Measurements from ENCODE around the gene MNS1. TPM values are rescaled to one million over a fixed set of nuclear protein-coding genes. Genes with fewer than 3 reads are reported as not detected.

Gene MNS1
- total and polyA plus RNA-seq, 2 donors (not counting 1 experiment from before 2014, with no cell fraction given), result 1.8 to 3.9 TPM

DNA sequence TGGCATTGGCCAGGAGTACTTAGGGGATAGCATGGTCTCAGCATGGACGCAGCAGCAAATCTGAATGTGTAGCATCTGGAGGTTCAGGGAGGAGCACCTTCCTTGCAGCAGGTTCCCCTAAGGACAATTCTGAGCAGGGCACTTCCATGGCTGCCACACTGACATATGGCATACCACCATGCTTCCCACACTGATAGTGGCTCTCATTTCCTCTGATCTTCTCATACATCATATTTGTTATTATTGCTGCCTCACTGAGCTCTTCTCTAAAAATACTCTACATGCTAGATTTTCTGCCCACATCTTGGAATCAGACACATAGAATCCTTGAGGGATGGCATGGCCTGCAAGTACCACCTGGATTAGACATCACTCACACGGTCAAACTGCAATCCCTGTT is 7.3 kb upstream of the MNS1 start:
- H3K36me3 ChIP-seq (ENCODE audit: control insufficient read depth, insufficient read depth, low read length), result no peaks in the 10 kb centered on the region
- no peak overlapping the region for H3K4me2 ChIP-seq (ENCODE audit: extremely low read depth, insufficient read depth, low read length)
- H3K4me3 ChIP-seq (replicated peaks in 1 of 4; ENCODE audit: control extremely low read depth in 1 of 4, insufficient read depth in 1 of 4, low read depth in 3 of 4, low read length in 4 of 4), result no peak overlapping the region
- H3K9ac ChIP-seq (ENCODE audit: insufficient read depth, low read length), result no peak overlapping the region
- TF ChIP-seq EZH2 (IDR thresholded peaks at IDR 0.05; ENCODE audit: low read length, missing control alignments), result no peak
- TF ChIP-seq, protein P1, sequence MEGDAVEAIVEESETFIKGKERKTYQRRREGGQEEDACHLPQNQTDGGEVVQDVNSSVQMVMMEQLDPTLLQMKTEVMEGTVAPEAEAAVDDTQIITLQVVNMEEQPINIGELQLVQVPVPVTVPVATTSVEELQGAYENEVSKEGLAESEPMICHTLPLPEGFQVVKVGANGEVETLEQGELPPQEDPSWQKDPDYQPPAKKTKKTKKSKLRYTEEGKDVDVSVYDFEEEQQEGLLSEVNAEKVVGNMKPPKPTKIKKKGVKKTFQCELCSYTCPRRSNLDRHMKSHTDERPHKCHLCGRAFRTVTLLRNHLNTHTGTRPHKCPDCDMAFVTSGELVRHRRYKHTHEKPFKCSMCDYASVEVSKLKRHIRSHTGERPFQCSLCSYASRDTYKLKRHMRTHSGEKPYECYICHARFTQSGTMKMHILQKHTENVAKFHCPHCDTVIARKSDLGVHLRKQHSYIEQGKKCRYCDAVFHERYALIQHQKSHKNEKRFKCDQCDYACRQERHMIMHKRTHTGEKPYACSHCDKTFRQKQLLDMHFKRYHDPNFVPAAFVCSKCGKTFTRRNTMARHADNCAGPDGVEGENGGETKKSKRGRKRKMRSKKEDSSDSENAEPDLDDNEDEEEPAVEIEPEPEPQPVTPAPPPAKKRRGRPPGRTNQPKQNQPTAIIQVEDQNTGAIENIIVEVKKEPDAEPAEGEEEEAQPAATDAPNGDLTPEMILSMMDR (conservative IDR thresholded peaks at IDR 0.05 in 1 of 2, IDR thresholded peaks at IDR 0.05 in 1 of 2; ENCODE audit: low read depth in 1 of 2, low read length in 2 of 2), result no peak
- H3K79me2 ChIP-seq (ENCODE audit: control insufficient read depth, insufficient read depth, low read length), result no peaks in the 10 kb centered on the region
- no peaks in the 10 kb centered on the region for H3K27me3 ChIP-seq (ENCODE audit: control insufficient read depth, insufficient read depth, low read length)
- H3K9me3 ChIP-seq (ENCODE audit: control insufficient read depth, insufficient read depth, low read depth, low read length), result no peaks in the 10 kb centered on the region
- DNase-seq (ENCODE audit: low read depth in 2 of 2), result no peak
- H3K27ac ChIP-seq (ENCODE audit: insufficient read depth, low read length), result no peak overlapping the region
- H2AFZ ChIP-seq (ENCODE audit: low read length), result no peak overlapping the region
- peaks cover 3% of the 10 kb centered on the region for H3K4me1 ChIP-seq (ENCODE audit: control insufficient read depth, extremely low read depth, insufficient read depth, low read length)
- H4K20me1 ChIP-seq (ENCODE audit: control insufficient read depth, extremely low read depth, insufficient read depth, low read length), result no peaks in the 10 kb centered on the region

DNA sequence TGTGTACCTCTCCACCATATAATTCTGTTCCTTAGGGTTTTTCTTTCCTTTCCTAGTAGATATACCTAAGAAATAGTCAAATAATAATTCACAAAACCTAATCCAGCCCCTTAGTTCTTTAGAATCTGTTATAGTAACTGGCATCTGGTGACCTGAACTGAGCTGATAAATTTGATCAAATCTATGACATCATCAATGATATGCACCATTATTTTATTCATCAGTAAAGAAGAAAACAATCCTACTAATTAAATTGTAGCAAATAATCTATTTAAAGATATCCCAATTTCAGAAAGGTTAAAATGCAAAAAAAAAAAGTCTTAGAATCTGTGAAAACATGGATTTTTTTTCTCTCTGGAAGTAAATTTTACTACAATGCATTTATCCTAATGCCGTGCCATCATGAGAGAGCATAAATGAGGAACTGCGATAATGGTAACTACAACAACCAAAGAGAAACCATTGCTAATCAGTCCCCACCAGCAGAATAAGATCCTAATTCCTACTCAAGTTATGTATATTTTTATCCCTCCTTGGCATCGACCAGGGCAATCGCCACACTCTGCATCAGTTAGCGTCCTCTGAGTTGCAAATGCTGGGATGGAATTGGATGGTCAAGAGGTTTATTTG is 6.6 kb upstream of the MNS1 start:
- Histone ChIP-seq H3K79me2 (ENCODE audit: control insufficient read depth, insufficient read depth, low read length) (no peaks in the 10 kb centered on the region), H3K9ac (ENCODE audit: insufficient read depth, low read length) (no peak overlapping the region), H3K36me3 (ENCODE audit: control insufficient read depth, insufficient read depth, low read length) (no peaks in the 10 kb centered on the region), H3K4me3 (replicated peaks in 1 of 4; ENCODE audit: control extremely low read depth in 1 of 4, insufficient read depth in 1 of 4, low read depth in 3 of 4, low read length in 4 of 4) (no peak overlapping the region), H3K27ac (ENCODE audit: insufficient read depth, low read length) (no peak overlapping the region), H2AFZ (ENCODE audit: low read length) (no peak overlapping the region), H3K27me3 (ENCODE audit: control insufficient read depth, insufficient read depth, low read length) (no peaks in the 10 kb centered on the region), H3K4me2 (ENCODE audit: extremely low read depth, insufficient read depth, low read length) (no peak overlapping the region), H4K20me1 (ENCODE audit: control insufficient read depth, extremely low read depth, insufficient read depth, low read length) (no peaks in the 10 kb centered on the region), H3K4me1 (ENCODE audit: control insufficient read depth, extremely low read depth, insufficient read depth, low read length) (peaks cover 3% of the 10 kb centered on the region), H3K9me3 (ENCODE audit: control insufficient read depth, insufficient read depth, low read depth, low read length) (no peaks in the 10 kb centered on the region)
- no peak for DNase-seq (ENCODE audit: low read depth in 2 of 2)
- TF ChIP-seq, protein P1 (conservative IDR thresholded peaks at IDR 0.05 in 1 of 2, IDR thresholded peaks at IDR 0.05 in 1 of 2; ENCODE audit: low read depth in 1 of 2, low read length in 2 of 2), result no peak
- no peak for TF ChIP-seq EZH2 (IDR thresholded peaks at IDR 0.05; ENCODE audit: low read length, missing control alignments)

DNA sequence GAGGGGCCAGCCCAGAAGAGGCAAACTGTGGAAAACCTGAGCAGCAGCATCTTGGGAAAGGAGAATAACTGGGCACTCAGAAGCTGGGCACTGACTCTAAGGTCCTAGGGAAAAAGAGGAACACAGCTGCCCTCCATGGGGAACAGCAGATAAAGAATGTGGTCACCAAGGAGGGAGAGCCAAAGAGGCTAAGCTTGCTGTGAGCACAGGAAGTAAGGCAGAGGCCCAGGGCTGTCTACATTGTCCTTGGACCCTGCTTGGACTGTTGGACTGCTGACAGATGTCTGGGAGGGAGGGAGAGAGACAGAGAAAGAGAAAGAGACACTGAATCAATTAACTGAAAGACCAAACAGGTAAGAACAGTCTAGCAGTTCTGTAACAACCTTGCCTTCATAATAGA is 4.5 kb upstream of the MNS1 start:
- H3K9ac ChIP-seq (ENCODE audit: insufficient read depth, low read length), result no peak overlapping the region
- no peaks in the 10 kb centered on the region for H3K9me3 ChIP-seq (ENCODE audit: control insufficient read depth, insufficient read depth, low read depth, low read length)
- TF ChIP-seq EZH2 (IDR thresholded peaks at IDR 0.05; ENCODE audit: low read length, missing control alignments), result no peak
- TF ChIP-seq, protein P1 (conservative IDR thresholded peaks at IDR 0.05 in 1 of 2, IDR thresholded peaks at IDR 0.05 in 1 of 2; ENCODE audit: low read depth in 1 of 2, low read length in 2 of 2), result no peak
- no peaks in the 10 kb centered on the region for H3K27me3 ChIP-seq (ENCODE audit: control insufficient read depth, insufficient read depth, low read length)
- H3K27ac ChIP-seq (ENCODE audit: insufficient read depth, low read length), result no peak overlapping the region
- H3K79me2 ChIP-seq (ENCODE audit: control insufficient read depth, insufficient read depth, low read length), result no peaks in the 10 kb centered on the region
- H3K4me1 ChIP-seq (ENCODE audit: control insufficient read depth, extremely low read depth, insufficient read depth, low read length), result peaks cover 3% of the 10 kb centered on the region
- no peak overlapping the region for H3K4me3 ChIP-seq (replicated peaks in 1 of 4; ENCODE audit: control extremely low read depth in 1 of 4, insufficient read depth in 1 of 4, low read depth in 3 of 4, low read length in 4 of 4)
- no peaks in the 10 kb centered on the region for H4K20me1 ChIP-seq (ENCODE audit: control insufficient read depth, extremely low read depth, insufficient read depth, low read length)
- H3K36me3 ChIP-seq (ENCODE audit: control insufficient read depth, insufficient read depth, low read length), result no peaks in the 10 kb centered on the region
- no peak overlapping the region for H3K4me2 ChIP-seq (ENCODE audit: extremely low read depth, insufficient read depth, low read length)
- DNase-seq (ENCODE audit: low read depth in 2 of 2), result no peak
- H2AFZ ChIP-seq (ENCODE audit: low read length), result peak overlapping the region; percentile 28

All from fibroblast of lung (primary cell).